CD14-positive monocyte (primary cell): ENCODE results near the gene HMOX1. TPM values are rescaled to one million over a fixed set of nuclear protein-coding genes. Genes with fewer than 3 reads are reported as not detected.

Source experiments
- DNase-seq, 3 donors: peaks; one replicate each; pipeline ENCODE4 v3.0.0-alpha.2; 2011 to 2022
- H2AFZ ChIP-seq: 2 replicates; pipeline ENCODE4 v1.6.0; 2012; ENCODE audit warnings: mild to moderate bottlenecking, low read depth, low read length, inconsistent platforms; ENCODE audit not compliant: insufficient read depth, poor library complexity, severe bottlenecking
- H3K27ac ChIP-seq, 2 donors: 1 replicate in 1 of 2; 2 replicates in 1 of 2; pipeline ENCODE4 v1.5.1; 2012 to 2013; ENCODE audit warnings: low read length in 2 of 2, control low read depth in 1 of 2, inconsistent platforms in 1 of 2, low read depth in 1 of 2, mild to moderate bottlenecking in 1 of 2
- H3K27me3 ChIP-seq, 2 donors: one replicate each; pipeline versions ENCODE4 v1.6.0 to v1.6.1; 2011 to 2013; ENCODE audit warnings: low read length in 2 of 2; ENCODE audit not compliant: control insufficient read depth in 2 of 2, insufficient read depth in 2 of 2
- H3K36me3 ChIP-seq, 2 donors: replicated peaks in 1 of 2; 1 replicate in 1 of 2; 2 replicates in 1 of 2; pipeline versions ENCODE4 v1.5.1 to v1.6.1; 2012 to 2013; ENCODE audit warnings: low read length in 2 of 2, control low read depth in 1 of 2, inconsistent platforms in 1 of 2, mild to moderate bottlenecking in 1 of 2; ENCODE audit not compliant: insufficient read depth in 2 of 2, control insufficient read depth in 1 of 2
- H3K4me1 ChIP-seq, 2 donors: 1 replicate in 1 of 2; 2 replicates in 1 of 2; pipeline versions ENCODE4 v1.5.1 to v1.6.1; 2012 to 2013; ENCODE audit warnings: low read length in 2 of 2, control low read depth in 1 of 2, inconsistent platforms in 1 of 2, mild to moderate bottlenecking in 1 of 2, moderate library complexity in 1 of 2; ENCODE audit not compliant: insufficient read depth in 2 of 2, control insufficient read depth in 1 of 2
- H3K4me2 ChIP-seq: replicated peaks from 2 replicates; pipeline ENCODE3; 2012; ENCODE audit warnings: low read length, moderate library complexity, mild to moderate bottlenecking; ENCODE audit not compliant: poor library complexity, severe bottlenecking; ENCODE audit errors: extremely low read depth
- H3K4me3 ChIP-seq, 3 experiments: fragments of 200-600 bp in 1 of 3; sonication (generic) in 1 of 3; replicated peaks in 1 of 3; 1 replicate in 2 of 3; 2 replicates in 1 of 3; pipeline ENCODE4 v1.5.1; 2011 to 2013; ENCODE audit warnings: low read length in 3 of 3, mild to moderate bottlenecking in 3 of 3, control low read depth in 2 of 3, low read depth in 2 of 3, inconsistent platforms in 1 of 3, moderate library complexity in 1 of 3
- H3K79me2 ChIP-seq: 2 replicates; pipeline ENCODE4 v1.6.0; 2012; ENCODE audit warnings: mild to moderate bottlenecking, control low read depth, inconsistent platforms, low read length, moderate library complexity; ENCODE audit not compliant: insufficient read depth
- H3K9ac ChIP-seq: 2 replicates; pipeline ENCODE4 v1.6.0; 2017; ENCODE audit warnings: low read length, mild to moderate bottlenecking; ENCODE audit not compliant: insufficient read depth, poor library complexity, severe bottlenecking
- H3K9me3 ChIP-seq, 2 donors: replicated peaks in 1 of 2; 1 replicate in 1 of 2; 2 replicates in 1 of 2; pipeline versions ENCODE4 v1.5.1 to v1.6.1; 2012 to 2013; ENCODE audit warnings: low read length in 2 of 2, control low read depth in 1 of 2; ENCODE audit not compliant: control insufficient read depth in 1 of 2, insufficient read depth in 1 of 2
- H4K20me1 ChIP-seq: 2 replicates; pipeline ENCODE4 v1.6.0; 2012; ENCODE audit warnings: mild to moderate bottlenecking, low read length, control low read depth, moderate library complexity; ENCODE audit not compliant: insufficient read depth
- H3K27ac Mint-ChIP-seq, 7 donors: one replicate each; pipeline ENCODE4 v1.8.0; 2020; ENCODE audit warnings: mild to moderate bottlenecking in 7 of 7, mixed read lengths in 7 of 7, moderate library complexity in 6 of 7, inconsistent platforms in 2 of 7
- H3K27me3 Mint-ChIP-seq, 3 donors: one replicate each; pipeline ENCODE4 v1.8.0; 2021 to 2022; ENCODE audit warnings: low read depth in 3 of 3, mild to moderate bottlenecking in 3 of 3, mixed read lengths in 3 of 3, moderate library complexity in 3 of 3, inconsistent platforms in 1 of 3
- H3K36me3 Mint-ChIP-seq, 2 donors: one replicate each; pipeline ENCODE4 v1.8.0; 2020; ENCODE audit warnings: mixed read lengths in 2 of 2, inconsistent platforms in 1 of 2, mild to moderate bottlenecking in 1 of 2
- H3K4me1 Mint-ChIP-seq: one replicate; pipeline ENCODE4 v1.8.0; 2020; ENCODE audit warnings: mild to moderate bottlenecking, mixed read lengths
- H3K4me3 Mint-ChIP-seq, 2 donors: one replicate each; pipeline ENCODE4 v1.8.0; 2020; ENCODE audit warnings: mild to moderate bottlenecking in 2 of 2, mixed read lengths in 2 of 2, moderate library complexity in 1 of 2
- H3K9me3 Mint-ChIP-seq, 7 donors: one replicate each; pipeline ENCODE4 v1.8.0; 2020 to 2022; ENCODE audit warnings: mixed read lengths in 7 of 7, mild to moderate bottlenecking in 6 of 7, moderate library complexity in 6 of 7, inconsistent platforms in 2 of 7
- CTCF ChIP-seq: fragments of 200-600 bp; IDR thresholded peaks from one replicate; pipeline ENCODE4 v1.8.0; 2022; ENCODE audit warnings: antibody characterized with exemption, mild to moderate bottlenecking
- WGBS: methylation state at CpG from one replicate; pipeline ENCODE4 v1.1.5; 2013; ENCODE audit warnings: missing lambda C conversion rate; ENCODE audit not compliant: insufficient coverage; 5-methylcytosine and 5-hydroxymethylcytosine counted together
- intact Hi-C, 2 donors: fragments of 100-400 bp; cut with micrococcal nuclease; formaldehyde crosslinking; loops; one replicate each; pipeline versions ENCODE4 v1.15.0 to v1.15.1; 2023
- polyA plus RNA-seq, 3 donors: library from polyadenylated mRNA; depleted of rRNA in 1 of 3; unstranded in 2 of 3; stranded (reverse) in 1 of 3; fragments of 300-500 nt in 2 of 3; fragments of >200 nt in 1 of 3; fragmentation: Illumina TruSeq in 2 of 3; gene quantifications; 1 replicate in 2 of 3; 2 replicates in 1 of 3; pipeline ENCODE4 v1.2.3, GENCODE V29; 2012 to 2021

Gene HMOX1
- polyA plus RNA-seq, 3 donors, result 180 to 233 (median 193) TPM

- Mint-ChIP-seq H3K36me3 (peaks cover 79 to 92% of the 10 kb centered on the region in 2 donors), H3K27me3 (peaks cover 1 to 6% (median 1%) of the 10 kb centered on the region in 3 donors), H3K27ac (no peak overlapping the region), H3K4me3 (no peak overlapping the region), H3K4me1 (peaks cover 11% of the 10 kb centered on the region), H3K9me3 (peaks cover 0 to 3% (median 0%) of the 10 kb centered on the region in 7 donors)
- no peaks in the 10 kb centered on the region for H3K79me2 ChIP-seq
- no peak overlapping the region for H2AFZ ChIP-seq
- no peak overlapping the region for H3K4me3 ChIP-seq
- intact Hi-C loops, result no loop called here
- H3K9ac ChIP-seq, result no peak overlapping the region
- no peak overlapping the region for H3K4me2 ChIP-seq
- no peak for DNase-seq
- no CpG with 5 or more reads among the region's 5 CpGs for WGBS
- no peak overlapping the region for H3K27ac ChIP-seq
- H3K9me3 ChIP-seq, result no peaks in the 10 kb centered on the region
- H3K4me1 ChIP-seq, result peaks cover 0 to 3% of the 10 kb centered on the region in 2 donors
- peaks cover 69 to 87% of the 10 kb centered on the region in 2 donors for H3K36me3 ChIP-seq
- peaks cover 52% of the 10 kb centered on the region for H4K20me1 ChIP-seq
- TF ChIP-seq CTCF, result no peak
- H3K27me3 ChIP-seq, result no peaks in the 10 kb centered on the region
Observed at GRCh38 chr22:35390933-35391332, 10.0 kb downstream of the HMOX1 start.

- TF ChIP-seq CTCF, result no peak
- no peak overlapping the region for H2AFZ ChIP-seq
- no peak overlapping the region for H3K4me3 Mint-ChIP-seq
- H3K4me1 ChIP-seq, result peaks cover 13 to 17% of the 10 kb centered on the region in 2 donors
- no peaks in the 10 kb centered on the region for H3K27me3 ChIP-seq
- no peaks in the 10 kb centered on the region for H3K9me3 ChIP-seq
- peaks cover 0 to 5% (median 1%) of the 10 kb centered on the region in 3 donors for H3K27me3 Mint-ChIP-seq
- intact Hi-C loops, result no loop called here
- peaks cover 56 to 73% of the 10 kb centered on the region in 2 donors for H3K36me3 ChIP-seq
- H3K9me3 Mint-ChIP-seq, result peaks cover 0 to 3% (median 0%) of the 10 kb centered on the region in 7 donors
- H3K27ac Mint-ChIP-seq, result peak overlapping the region in 1 of 7 donors; percentile 6
- H4K20me1 ChIP-seq, result peaks cover 37% of the 10 kb centered on the region
- no peak overlapping the region for H3K4me3 ChIP-seq
- WGBS, result 78% methylated on average over 2 of the region's 2 CpGs
- peaks cover 23% of the 10 kb centered on the region for H3K4me1 Mint-ChIP-seq
- H3K4me2 ChIP-seq, result no peak overlapping the region
- H3K9ac ChIP-seq, result no peak overlapping the region
- peaks cover 65 to 78% of the 10 kb centered on the region in 2 donors for H3K36me3 Mint-ChIP-seq
- no peaks in the 10 kb centered on the region for H3K79me2 ChIP-seq
- H3K27ac ChIP-seq, result no peak overlapping the region
- no peak for DNase-seq
Observed at GRCh38 chr22:35392357-35392756, 11.5 kb downstream of the HMOX1 start.
